A549 (cell line): Measurements from ENCODE around the gene EMC6. TPM values are rescaled to one million over a fixed set of nuclear protein-coding genes. Genes with fewer than 3 reads are reported as not detected.

Source experiments
- ATAC-seq, 2 experiments: fragments of 200-7000 bp in 1 of 2; fragments of >200 bp in 1 of 2; cut with Nextera tagmentation in 1 of 2; cut with Tn5 transposase in 1 of 2; 3 replicates each; pipeline versions ENCODE4 v1.8.0 to v1.9.1; 2018 to 2020; ENCODE audit warnings: mild to moderate bottlenecking in 1 of 2, moderate library complexity in 1 of 2
- CTCF ChIA-PET: fragments of 300-600 bp; sonication (Branson Sonifier 250); formaldehyde crosslinking; extraction: SDS; loops from one replicate; lab custom pipeline; 2021; ENCODE audit warnings: antibody characterized with exemption, inconsistent platforms; lab: Yijun Ruan, JAX
- POLR2A ChIA-PET: fragments of 350-600 bp; formaldehyde crosslinking; extraction: SDS; loops from one replicate; lab custom pipeline; 2021; ENCODE audit warnings: antibody characterized with exemption, inconsistent platforms; lab: Yijun Ruan, JAX
- DNase-seq, 2 experiments: peaks; one replicate each; pipeline versions ENCODE4 v3.0.0 to v3.0.0-alpha.2; 2011 to 2016; ENCODE audit warnings: low read depth in 1 of 2, low spot score in 1 of 2
- FAIRE-seq: peaks from 2 replicates; lab custom pipeline; 2011; peaks lifted over from hg19 to GRCh38; lab: Jason Lieb, UNC
- H3K27ac ChIP-seq, 2 experiments: fragments of >200 bp; sonication (Bioruptor Twin); formaldehyde crosslinking; 3 replicates each; pipeline ENCODE4 v1.5.1; 2016 to 2017
- H3K4me1 ChIP-seq: fragments of >200 bp; sonication (Bioruptor Twin); formaldehyde crosslinking; 3 replicates; pipeline ENCODE4 v1.6.1; 2016
- H3K4me2 ChIP-seq: fragments of >200 bp; sonication (Bioruptor Twin); formaldehyde crosslinking; 3 replicates; pipeline ENCODE4 v1.6.1; 2016
- H3K4me3 ChIP-seq: fragments of >200 bp; sonication (Bioruptor Twin); formaldehyde crosslinking; 3 replicates; pipeline ENCODE4 v1.5.1; 2016
- H3K9me3 ChIP-seq: fragments of >200 bp; sonication (Bioruptor Twin); formaldehyde crosslinking; 3 replicates; pipeline ENCODE4 v1.6.1; 2016
- CHD2 ChIP-seq: fragments of 150-350 bp; IDR thresholded peaks from 2 replicates; pipeline ENCODE4 v1.6.1; 2014; ENCODE audit warnings: low read length; ENCODE audit not compliant: partially characterized antibody
- CHD4 ChIP-seq: fragments of 200-600 bp; sonication (generic); IDR thresholded peaks from 2 replicates; pipeline ENCODE4 v1.6.1; 2016; ENCODE audit warnings: antibody characterized with exemption, mild to moderate bottlenecking, borderline replicate concordance
- FOXS1 ChIP-seq: fragments of 250-450 bp; sonication (Bioruptor Pico); IDR thresholded peaks from 2 replicates; pipeline ENCODE4 v1.5.0; 2020; ENCODE audit warnings: mild to moderate bottlenecking, moderate library complexity
- HES2 ChIP-seq: fragments of >200 bp; sonication (Bioruptor Twin); formaldehyde crosslinking; IDR thresholded peaks from 2 replicates; pipeline ENCODE4 v1.6.1; 2016
- HOXA7 ChIP-seq: fragments of 250-450 bp; sonication (Bioruptor Pico); IDR thresholded peaks from 2 replicates; pipeline ENCODE4 v1.5.0; 2020; ENCODE audit warnings: mild to moderate bottlenecking, moderate library complexity
- HOXB13 ChIP-seq: fragments of 250-450 bp; sonication (Bioruptor Pico); IDR thresholded peaks from 2 replicates; pipeline ENCODE4 v1.5.0; 2020; ENCODE audit warnings: low read depth, mild to moderate bottlenecking, moderate library complexity
- KDM1A ChIP-seq: fragments of 200-600 bp; sonication (generic); IDR thresholded peaks from 2 replicates; pipeline ENCODE4 v1.6.1; 2016; ENCODE audit warnings: low read depth, mild to moderate bottlenecking
- KDM5A ChIP-seq: fragments of 200-600 bp; sonication (generic); IDR thresholded peaks from 2 replicates; pipeline ENCODE4 v1.6.1; 2016; ENCODE audit warnings: antibody characterized with exemption, mild to moderate bottlenecking
- MAFK ChIP-seq: fragments of 450-650 bp; IDR thresholded peaks from 2 replicates; pipeline ENCODE4 v1.6.1; 2014; ENCODE audit not compliant: partially characterized antibody
- MAZ ChIP-seq: fragments of 150-350 bp; IDR thresholded peaks from 2 replicates; pipeline ENCODE4 v1.6.1; 2014; ENCODE audit warnings: antibody characterized with exemption, low read depth, low read length, borderline replicate concordance
- NFE2L2 ChIP-seq: fragments of 150-350 bp; conservative IDR thresholded peaks from 2 replicates; pipeline ENCODE4 v1.6.1; 2014; ENCODE audit warnings: low read length
- PHF8 ChIP-seq: fragments of 200-600 bp; sonication (generic); IDR thresholded peaks from 2 replicates; pipeline ENCODE4 v1.6.1; 2016; ENCODE audit warnings: low read depth, mild to moderate bottlenecking, antibody characterized with exemption, moderate library complexity, borderline replicate concordance
- POLR2AphosphoS2 ChIP-seq: conservative IDR thresholded peaks from 2 replicates; pipeline ENCODE4 v1.6.1; 2012; ENCODE audit warnings: low read length, improper control_type of control experiment, inconsistent platforms
- RAD21 ChIP-seq, 2 experiments: fragments of >200 bp in 1 of 2; sonication (Bioruptor Twin) in 1 of 2; formaldehyde crosslinking in 1 of 2; IDR thresholded peaks in 1 of 2; conservative IDR thresholded peaks in 1 of 2; 2 replicates in 1 of 2; 3 replicates in 1 of 2; pipeline ENCODE4 v1.6.1; 2012 to 2018; ENCODE audit warnings: inconsistent platforms in 1 of 2
- RNF2 ChIP-seq: fragments of 200-600 bp; sonication (generic); IDR thresholded peaks from 2 replicates; pipeline ENCODE4 v1.6.1; 2016; ENCODE audit warnings: low read depth, mild to moderate bottlenecking, antibody characterized with exemption, moderate library complexity, borderline replicate concordance
- SMC3 ChIP-seq: fragments of >200 bp; sonication (Bioruptor Twin); formaldehyde crosslinking; IDR thresholded peaks from 3 replicates; pipeline ENCODE4 v1.6.1; 2018; ENCODE audit warnings: inconsistent platforms
- TP53 ChIP-seq: fragments of 250-450 bp; sonication (Bioruptor Pico); IDR thresholded peaks from 2 replicates; pipeline ENCODE4 v1.5.0; 2021; ENCODE audit warnings: mild to moderate bottlenecking, moderate library complexity
- ZFP36 ChIP-seq: fragments of 450-650 bp; IDR thresholded peaks from 2 replicates; pipeline ENCODE4 v1.6.1; 2014; ENCODE audit warnings: borderline replicate concordance; ENCODE audit not compliant: partially characterized antibody
- ZNF302 ChIP-seq: fragments of 250-450 bp; sonication (Bioruptor Pico); IDR thresholded peaks from 2 replicates; pipeline ENCODE4 v1.9.0; 2021; ENCODE audit warnings: inconsistent platforms, mild to moderate bottlenecking, moderate library complexity
- WGBS: methylation state at CpG from one replicate; pipeline ENCODE4 v1.1.6; 2017; ENCODE audit errors: missing lambda C conversion rate; 5-methylcytosine and 5-hydroxymethylcytosine counted together
- polyA plus RNA-seq, 4 experiments: library from polyadenylated mRNA; depleted of rRNA in 3 of 4; stranded (reverse); fragments of >200 nt; fragmentation: RNase III in 1 of 4; extraction: RNeasy Plus Mini Kit Qiagen cat#74134 plus additional on column Dnase treatment in 1 of 4; gene quantifications; 2 replicates in 3 of 4; 3 replicates in 1 of 4; pipeline ENCODE4 v1.2.3, GENCODE V29; 2011 to 2017
- TF ChIP-seq, protein P1 (sequence below): fragments of >200 bp; sonication (Bioruptor Twin); formaldehyde crosslinking; IDR thresholded peaks from 3 replicates; pipeline ENCODE4 v1.6.1; 2016
- TF ChIP-seq, protein P2 (sequence below): IDR thresholded peaks from 2 replicates; pipeline ENCODE4 v1.6.1; 2012

Gene EMC6
- polyA plus RNA-seq, 2 of the 4 experiments (the other 2 are of a cell fraction): 68.3 to 122 TPM

- TF ChIP-seq KDM5A (no peak), SMC3 (peak; percentile 66), RAD21 (conservative IDR thresholded peaks at IDR 0.05 in 1 of 2, IDR thresholded peaks at IDR 0.05 in 1 of 2) (peak; percentile 45 to 54; a peak in 4 of 5 replicates), NFE2L2 (no peak), HES2 (no peak), FOXS1 (CRISPR knock-in tag) (no peak), TP53 (no peak), CHD4 (no peak), RNF2 (no peak), MAZ (no peak)
- TF ChIP-seq, protein P1, sequence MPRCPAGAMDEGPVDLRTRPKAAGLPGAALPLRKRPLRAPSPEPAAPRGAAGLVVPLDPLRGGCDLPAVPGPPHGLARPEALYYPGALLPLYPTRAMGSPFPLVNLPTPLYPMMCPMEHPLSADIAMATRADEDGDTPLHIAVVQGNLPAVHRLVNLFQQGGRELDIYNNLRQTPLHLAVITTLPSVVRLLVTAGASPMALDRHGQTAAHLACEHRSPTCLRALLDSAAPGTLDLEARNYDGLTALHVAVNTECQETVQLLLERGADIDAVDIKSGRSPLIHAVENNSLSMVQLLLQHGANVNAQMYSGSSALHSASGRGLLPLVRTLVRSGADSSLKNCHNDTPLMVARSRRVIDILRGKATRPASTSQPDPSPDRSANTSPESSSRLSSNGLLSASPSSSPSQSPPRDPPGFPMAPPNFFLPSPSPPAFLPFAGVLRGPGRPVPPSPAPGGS: no peak
Observed at GRCh38 chr17:3647769-3648555, 20.6 kb upstream of the EMC6 start (continued).

DNA sequence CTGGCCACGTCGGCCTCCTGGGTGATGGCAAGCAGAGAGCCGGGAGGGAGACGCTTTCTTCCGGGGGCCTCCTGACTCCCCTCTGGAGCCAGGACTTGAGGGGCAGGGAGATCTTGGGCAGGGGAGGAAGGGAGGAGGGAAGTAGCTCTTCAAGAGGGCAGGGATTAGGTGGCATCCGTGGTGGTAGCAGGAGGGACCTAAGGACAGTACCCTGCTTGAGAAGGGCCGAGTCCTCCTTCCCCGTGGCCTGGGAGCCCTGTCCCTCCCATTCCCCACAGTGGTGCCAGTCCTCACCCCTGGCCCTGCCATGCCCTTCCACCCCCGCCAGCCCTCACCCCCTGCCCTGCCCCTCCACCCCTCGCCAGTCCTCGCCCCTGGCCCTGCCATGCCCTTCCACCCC, 12.8 kb upstream of the EMC6 start:
- H3K9me3 ChIP-seq: no peaks in the 10 kb centered on the region
- H3K4me1 ChIP-seq: peaks cover 15% of the 10 kb centered on the region
- FAIRE-seq: no peak
- no peak overlapping the region for H3K27ac ChIP-seq
- 91% methylated on average over 8 of the region's 11 CpGs for WGBS
- no peak for DNase-seq
- no peak overlapping the region for H3K4me3 ChIP-seq
- H3K4me2 ChIP-seq: no peak overlapping the region
- no peak for ATAC-seq
- TF ChIP-seq HOXB13 (CRISPR knock-in tag) (no peak), ZNF302 (CRISPR knock-in tag) (no peak), POLR2AphosphoS2 (0 out of 2 replicates have a peak, but pooled peaks have one; percentile 30), FOXS1 (CRISPR knock-in tag) (no peak), ZFP36 (no peak), MAFK (no peak), KDM1A (no peak), PHF8 (no peak), CHD2 (no peak), HES2 (no peak), HOXA7 (CRISPR knock-in tag) (no peak)
- TF ChIP-seq, protein P2, sequence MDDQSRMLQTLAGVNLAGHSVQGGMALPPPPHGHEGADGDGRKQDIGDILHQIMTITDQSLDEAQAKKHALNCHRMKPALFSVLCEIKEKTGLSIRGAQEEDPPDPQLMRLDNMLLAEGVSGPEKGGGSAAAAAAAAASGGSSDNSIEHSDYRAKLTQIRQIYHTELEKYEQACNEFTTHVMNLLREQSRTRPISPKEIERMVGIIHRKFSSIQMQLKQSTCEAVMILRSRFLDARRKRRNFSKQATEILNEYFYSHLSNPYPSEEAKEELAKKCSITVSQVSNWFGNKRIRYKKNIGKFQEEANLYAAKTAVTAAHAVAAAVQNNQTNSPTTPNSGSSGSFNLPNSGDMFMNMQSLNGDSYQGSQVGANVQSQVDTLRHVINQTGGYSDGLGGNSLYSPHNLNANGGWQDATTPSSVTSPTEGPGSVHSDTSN: peak; percentile 40; the same call in 1 of the 2 replicates
- TF ChIP-seq, all 56 proteins: peak for 2
- CTCF ChIA-PET: interaction anchor here (4.2 to 6.8 kb wide), 2 partner anchors 8 to 607 kb away, joined by 13 to 43 read pairs; no protein-coding TSS in a partner anchor
- POLR2A ChIA-PET: interaction anchor here (1.4 to 1.5 kb wide), 2 partner anchors 12 to 19 kb away, joined by 3 to 7 read pairs; partner anchors contain the start of genes CTNS, SHPK and TAX1BP3
